ENCODE measurements around the gene CLEC4G.

GRCh38 chr19:7680606-7681339, 51.1 kb downstream of the CLEC4G start, which contains the start of gene TRAPPC5:
- TF ChIP-seq CTCF (IDR thresholded peaks at IDR 0.05) = no peak
- TF ChIP-seq POLR2A (IDR thresholded peaks at IDR 0.05) = no peak
